Measurements from ENCODE around the gene KCNA2.

Gene KCNA2

GRCh38 chr1:110647254-110647891, 41.2 kb upstream of the KCNA2 start:
- H3K9me2 ChIP-seq (replicated peaks; ENCODE audit: control insufficient read depth, low read length), result no peaks in the 10 kb centered on the region
- peaks cover 21% of the 10 kb centered on the region for H3K4me1 ChIP-seq (ENCODE audit: control insufficient read depth, low read length)
- H4K20me1 ChIP-seq (ENCODE audit: control insufficient read depth, insufficient read depth, low read depth, low read length), result no peaks in the 10 kb centered on the region
- H3K36me3 ChIP-seq (ENCODE audit: control insufficient read depth, low read length), result no peaks in the 10 kb centered on the region
- H3K4me2 ChIP-seq (ENCODE audit: low read length), result peak overlapping the region; percentile 16; the same call in 1 of the 2 replicates
- no peak overlapping the region for H3K27ac ChIP-seq (ENCODE audit: low read depth, low read length)
- H3K4me3 ChIP-seq (ENCODE audit: low read length), result no peak overlapping the region
- H3K79me2 ChIP-seq (ENCODE audit: control insufficient read depth, low read length), result no peaks in the 10 kb centered on the region
- no peaks in the 10 kb centered on the region for H3K9me3 ChIP-seq (ENCODE audit: control insufficient read depth, insufficient read depth, low read length)
- no peaks in the 10 kb centered on the region for H3K27me3 ChIP-seq (ENCODE audit: control insufficient read depth, low read length)
- TF ChIP-seq CTCF (IDR thresholded peaks at IDR 0.05; ENCODE audit: low read depth, low read length, poor library complexity, severe bottlenecking) (no peak), EZH2phosphoT487 (IDR thresholded peaks at IDR 0.05; ENCODE audit: borderline replicate concordance, low read length) (no peak)
- no peaks in the 10 kb centered on the region for H3F3A ChIP-seq (ENCODE audit: control insufficient read depth, insufficient read depth)

GRCh38 chr1:110645821-110646735, 39.9 kb upstream of the KCNA2 start:
- Histone ChIP-seq H3K27ac (ENCODE audit: low read depth, low read length) (no peak overlapping the region), H3F3A (ENCODE audit: control insufficient read depth, insufficient read depth) (no peaks in the 10 kb centered on the region), H4K20me1 (ENCODE audit: control insufficient read depth, insufficient read depth, low read depth, low read length) (no peaks in the 10 kb centered on the region), H3K27me3 (ENCODE audit: control insufficient read depth, low read length) (no peaks in the 10 kb centered on the region), H3K4me1 (ENCODE audit: control insufficient read depth, low read length) (peaks cover 24% of the 10 kb centered on the region), H3K9me2 (replicated peaks; ENCODE audit: control insufficient read depth, low read length) (no peaks in the 10 kb centered on the region), H3K36me3 (ENCODE audit: control insufficient read depth, low read length) (no peaks in the 10 kb centered on the region), H3K4me2 (ENCODE audit: low read length) (no peak overlapping the region), H3K9me3 (ENCODE audit: control insufficient read depth, insufficient read depth, low read length) (no peaks in the 10 kb centered on the region), H3K4me3 (ENCODE audit: low read length) (no peak overlapping the region), H3K79me2 (ENCODE audit: control insufficient read depth, low read length) (no peaks in the 10 kb centered on the region)
- TF ChIP-seq EZH2phosphoT487 (IDR thresholded peaks at IDR 0.05; ENCODE audit: borderline replicate concordance, low read length) (no peak), CTCF (IDR thresholded peaks at IDR 0.05; ENCODE audit: low read depth, low read length, poor library complexity, severe bottlenecking) (no peak)

- Histone ChIP-seq H3K4me1 (ENCODE audit: control insufficient read depth, low read length) (peaks cover 24% of the 10 kb centered on the region), H3K36me3 (ENCODE audit: control insufficient read depth, low read length) (no peaks in the 10 kb centered on the region), H3F3A (ENCODE audit: control insufficient read depth, insufficient read depth) (no peaks in the 10 kb centered on the region), H3K27me3 (ENCODE audit: control insufficient read depth, low read length) (no peaks in the 10 kb centered on the region), H3K79me2 (ENCODE audit: control insufficient read depth, low read length) (no peaks in the 10 kb centered on the region), H3K27ac (ENCODE audit: low read depth, low read length) (no peak overlapping the region), H4K20me1 (ENCODE audit: control insufficient read depth, insufficient read depth, low read depth, low read length) (no peaks in the 10 kb centered on the region), H3K4me3 (ENCODE audit: low read length) (no peak overlapping the region), H3K9me2 (replicated peaks; ENCODE audit: control insufficient read depth, low read length) (no peaks in the 10 kb centered on the region), H3K9me3 (ENCODE audit: control insufficient read depth, insufficient read depth, low read length) (no peaks in the 10 kb centered on the region), H3K4me2 (ENCODE audit: low read length) (no peak overlapping the region)
- TF ChIP-seq CTCF (IDR thresholded peaks at IDR 0.05; ENCODE audit: low read depth, low read length, poor library complexity, severe bottlenecking) (no peak), EZH2phosphoT487 (IDR thresholded peaks at IDR 0.05; ENCODE audit: borderline replicate concordance, low read length) (no peak)
Measured at GRCh38 chr1:110645211-110645610, 39.1 kb upstream of the KCNA2 start.

Measured in DOHH2 (cell line).